Dedifferentiated amniotic fluid mesenchymal stem cell (primary cell): ENCODE results near the gene BRINP1.
"Not testable (repeated sequence)": the region's sequence is repeated elsewhere in the genome, so short reads cannot be mapped to it uniquely, and the experiment has no call there.

ENCODE experiments used
- DNase-seq: peaks from one replicate; pipeline ENCODE4 v3.0.0-alpha.2; 2016; ENCODE audit errors: extremely low spot score

The BRINP1 gene

DNA sequence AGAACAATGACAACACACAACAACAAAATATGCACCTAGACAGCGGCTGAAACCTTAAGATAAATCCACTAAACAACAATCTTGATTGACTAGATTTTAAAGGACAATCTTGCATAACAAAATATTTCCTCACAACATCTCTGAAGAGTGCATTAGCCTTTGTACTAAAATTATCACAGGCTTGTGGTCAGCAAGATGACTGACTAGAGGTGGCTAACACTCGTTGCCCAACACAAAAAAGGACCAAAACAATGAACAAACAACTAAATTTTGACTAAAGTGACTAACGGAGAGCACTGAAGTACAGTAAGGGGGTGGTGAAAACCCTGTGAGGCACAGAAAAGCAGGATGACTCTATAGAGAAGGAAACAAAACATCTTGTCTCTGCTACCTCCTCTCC is 183.9 kb downstream of the BRINP1 start:
- DNase-seq: no peak

DNA sequence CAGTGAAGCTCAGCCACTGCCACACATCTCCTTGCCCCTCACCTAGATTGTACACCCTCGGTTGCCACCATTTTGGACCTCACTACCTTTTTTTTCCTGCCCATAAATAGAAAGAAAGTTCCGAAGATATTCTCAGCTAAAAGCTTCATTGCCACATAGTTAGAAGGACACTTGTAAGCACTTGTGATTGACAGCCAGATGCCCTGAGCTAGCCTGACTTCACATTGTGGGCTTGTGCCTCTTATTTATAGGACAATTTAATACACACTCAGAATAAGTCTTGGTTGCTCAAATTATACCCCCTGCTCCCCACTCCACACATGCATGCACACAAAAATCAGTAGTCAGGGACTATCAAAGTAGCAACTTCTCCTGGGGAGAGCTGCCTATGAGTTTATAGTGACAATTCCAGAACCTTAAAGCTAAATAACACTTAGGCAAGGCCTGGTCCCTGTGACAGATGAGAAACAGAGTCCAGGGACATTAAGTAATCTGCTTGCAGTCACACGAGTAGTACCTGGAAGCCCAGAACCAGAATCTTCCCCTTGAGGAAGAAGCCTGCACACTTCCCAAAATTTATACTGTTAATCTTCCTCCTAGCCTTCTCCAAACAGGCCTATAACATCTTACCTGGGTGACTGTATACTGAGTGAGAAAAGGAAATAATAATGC is 184.8 kb downstream of the BRINP1 start:
- DNase-seq: no peak

DNA sequence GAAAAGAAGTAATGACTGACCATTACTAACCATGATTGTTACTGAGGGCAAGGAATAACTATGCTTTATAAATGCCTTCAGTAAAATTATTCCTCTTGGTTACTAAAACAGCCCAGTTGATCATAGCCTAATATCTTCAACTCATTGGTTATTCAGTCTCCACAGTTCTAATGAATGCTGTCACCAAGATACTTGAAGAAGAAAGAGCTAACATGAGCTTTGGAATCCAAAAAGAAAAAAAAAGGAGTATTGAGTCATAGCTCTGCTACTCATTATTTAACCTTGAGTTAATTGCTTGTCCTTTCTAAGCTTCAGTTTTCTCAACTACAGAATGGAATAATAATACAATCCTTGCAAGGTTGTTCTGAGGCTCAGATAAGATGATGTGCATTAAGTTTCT is 187.7 kb downstream of the BRINP1 start:
- no peak for DNase-seq

DNA sequence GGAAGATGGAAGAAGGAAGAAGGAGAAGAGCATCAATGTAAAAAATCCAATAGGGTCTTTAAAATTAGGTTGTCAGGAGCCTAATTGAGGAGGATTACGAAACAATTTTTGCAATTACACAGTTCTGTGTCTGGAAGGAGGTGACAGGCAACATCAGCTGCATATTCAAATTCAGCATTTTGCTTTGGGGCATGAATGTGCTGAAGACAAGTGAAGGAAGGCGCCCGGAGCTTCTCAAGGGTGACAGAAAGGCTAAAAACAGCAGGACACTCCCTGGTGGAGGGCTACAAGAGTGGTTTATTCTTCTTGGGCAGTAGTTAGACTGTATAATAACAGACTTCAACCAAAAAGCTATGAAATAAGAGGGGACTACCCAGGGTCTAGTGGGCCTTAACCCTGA is 188.3 kb downstream of the BRINP1 start:
- DNase-seq: no peak

DNA sequence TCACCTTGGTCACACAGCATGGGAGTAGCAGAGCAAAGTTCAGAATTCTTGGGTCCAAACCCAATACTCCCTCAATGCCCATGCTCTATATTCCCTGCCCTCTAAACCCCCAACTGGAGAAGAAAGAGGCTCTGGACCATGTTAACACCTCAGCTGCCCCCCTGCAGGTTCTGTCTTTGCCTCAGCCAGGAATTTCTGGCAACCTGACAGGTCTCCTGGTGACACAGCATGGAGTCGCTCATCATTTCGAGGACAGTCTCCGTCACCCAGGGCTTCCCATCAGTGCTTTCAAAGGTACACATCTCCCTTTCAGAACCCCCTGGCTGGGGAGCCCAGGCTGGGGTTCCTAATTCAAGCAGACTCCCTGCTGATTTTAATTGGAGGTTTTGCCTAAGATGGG is 189.5 kb downstream of the BRINP1 start:
- no peak for DNase-seq

DNA sequence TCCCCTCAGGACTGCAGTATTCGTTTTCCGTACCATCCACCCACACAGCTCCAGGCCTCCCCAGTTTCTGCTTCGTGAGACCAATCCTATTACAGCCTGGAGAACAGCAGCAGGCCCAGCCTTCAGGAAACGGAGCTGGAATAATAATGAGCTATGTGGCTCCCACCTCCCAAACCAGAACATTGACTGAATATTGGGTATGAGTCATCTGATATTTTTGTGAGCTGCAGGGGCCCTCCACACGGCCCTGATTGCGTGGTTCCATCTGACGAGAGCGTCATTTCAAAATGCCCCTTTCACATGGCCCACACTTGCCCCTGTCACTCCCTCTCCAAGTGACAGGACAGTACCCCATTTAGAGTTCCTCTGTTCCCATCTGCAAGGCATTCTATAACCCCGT is 192.0 kb downstream of the BRINP1 start:
- DNase-seq: no peak

DNA sequence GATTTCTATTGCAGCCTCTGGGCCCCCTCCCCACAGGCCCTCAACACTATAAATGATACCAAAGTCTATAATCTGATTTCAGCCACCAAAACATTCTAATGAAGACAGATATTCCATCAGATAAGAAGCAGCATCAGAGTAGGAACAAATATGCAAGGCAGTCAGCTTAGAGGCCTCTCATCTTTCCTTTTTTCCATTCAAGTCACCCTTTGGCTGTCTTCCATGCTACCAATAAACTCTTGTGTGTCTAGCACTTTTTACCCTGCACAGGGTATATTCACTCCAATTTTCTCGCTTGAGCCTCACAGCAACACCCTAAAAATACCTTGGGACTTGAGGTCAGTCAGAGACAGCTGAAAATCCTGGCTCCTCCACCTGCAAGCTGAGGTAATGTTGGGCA is 193.7 kb downstream of the BRINP1 start:
- no peak for DNase-seq

DNA sequence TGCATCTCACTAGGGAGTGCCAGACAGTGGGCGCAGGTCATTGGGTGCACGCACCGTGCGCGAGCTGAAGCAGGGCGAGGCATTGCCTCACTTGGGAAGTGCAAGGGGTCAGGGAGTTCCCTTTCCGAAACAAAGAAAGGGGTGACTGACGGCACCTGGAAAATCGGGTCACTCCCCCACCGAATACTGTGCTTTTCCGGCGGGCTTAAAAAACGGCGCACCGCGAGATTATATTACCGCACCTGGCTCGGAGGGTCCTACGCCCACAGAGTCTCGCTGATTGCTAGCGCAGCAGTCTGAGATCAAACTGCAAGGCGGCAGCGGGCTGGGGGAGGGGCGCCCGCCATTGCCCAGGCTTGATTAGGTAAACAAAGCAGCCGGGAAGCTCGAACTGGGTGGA is 200.0 kb downstream of the BRINP1 start:
- not testable (repeated sequence) for DNase-seq

DNA sequence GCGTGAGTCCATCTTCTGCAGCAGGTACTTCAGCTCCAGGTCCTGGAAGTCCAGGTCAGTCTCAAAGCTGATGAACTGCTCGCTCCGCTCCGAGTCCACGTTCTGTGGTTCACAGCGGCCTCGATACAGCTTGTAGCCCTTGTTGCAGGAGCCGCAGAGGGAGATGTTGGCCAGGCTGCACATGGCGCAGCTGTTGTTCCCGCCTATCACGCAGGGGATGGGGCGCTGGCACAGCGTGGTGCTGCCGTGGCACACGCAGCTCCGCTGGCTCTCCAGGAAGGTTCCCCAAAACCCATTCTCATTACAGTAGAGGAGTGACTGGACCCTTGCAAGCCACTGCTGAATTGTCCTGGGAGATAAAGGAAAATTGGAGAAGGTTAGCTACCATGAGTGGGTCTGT is 201.4 kb downstream of the BRINP1 start:
- no peak for DNase-seq

DNA sequence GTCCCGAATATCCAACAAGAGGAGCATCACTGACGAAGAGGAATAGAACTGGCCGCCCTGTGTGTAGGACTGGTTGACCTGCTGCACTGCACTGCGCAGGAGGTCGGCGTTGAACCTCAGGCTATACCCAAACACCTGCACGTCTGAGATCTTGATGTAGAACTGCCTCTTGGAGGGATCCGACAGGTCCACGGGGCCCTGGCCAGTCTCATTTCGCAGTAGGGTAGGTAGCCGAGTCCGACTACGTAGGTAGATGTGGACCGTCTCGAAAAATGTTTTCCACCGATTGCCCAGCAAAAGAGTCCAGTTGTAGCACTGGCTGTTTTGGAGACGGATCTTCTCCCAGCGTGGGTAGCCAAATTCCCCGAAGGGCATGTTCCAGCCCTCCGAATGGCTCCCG is 202.0 kb downstream of the BRINP1 start:
- DNase-seq: no peak

DNA sequence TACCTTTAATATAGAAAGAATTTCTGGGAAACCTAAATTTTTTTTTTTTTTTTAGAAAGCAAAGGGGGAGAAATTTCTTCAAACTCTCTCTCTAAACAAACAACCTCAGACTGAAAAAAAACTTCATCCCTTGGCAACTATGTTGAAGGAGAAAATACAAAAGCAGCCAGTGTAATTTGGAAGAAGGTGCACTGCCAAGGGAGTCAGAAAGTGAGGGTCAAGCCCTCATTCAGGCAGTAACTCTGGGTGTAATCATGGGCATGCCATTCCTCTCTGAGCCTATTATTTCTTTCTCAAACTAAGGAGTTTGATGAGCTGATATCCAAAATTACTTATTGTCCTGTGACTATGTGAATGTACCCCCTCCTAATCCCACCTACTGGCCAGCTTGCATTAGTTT is 203.1 kb downstream of the BRINP1 start:
- DNase-seq: no peak

DNA sequence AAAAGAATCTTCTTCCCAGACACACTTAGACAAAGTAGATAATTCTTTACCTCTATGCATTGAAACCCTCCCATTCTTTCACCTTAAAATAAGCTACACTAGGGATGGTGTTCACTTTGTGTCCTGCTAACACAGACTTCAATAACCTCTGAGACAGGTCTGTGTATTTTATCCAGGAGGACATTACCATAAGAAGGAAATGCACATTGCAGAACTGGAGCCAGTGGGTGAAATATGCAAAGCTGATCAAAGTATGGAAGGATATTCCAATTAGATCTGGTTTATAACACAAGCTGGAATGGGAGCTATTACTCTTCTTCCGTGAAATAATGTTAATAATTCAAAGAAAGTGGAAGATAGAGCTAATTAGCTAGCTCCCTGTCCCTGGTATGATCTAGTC is 204.1 kb downstream of the BRINP1 start:
- no peak for DNase-seq

DNA sequence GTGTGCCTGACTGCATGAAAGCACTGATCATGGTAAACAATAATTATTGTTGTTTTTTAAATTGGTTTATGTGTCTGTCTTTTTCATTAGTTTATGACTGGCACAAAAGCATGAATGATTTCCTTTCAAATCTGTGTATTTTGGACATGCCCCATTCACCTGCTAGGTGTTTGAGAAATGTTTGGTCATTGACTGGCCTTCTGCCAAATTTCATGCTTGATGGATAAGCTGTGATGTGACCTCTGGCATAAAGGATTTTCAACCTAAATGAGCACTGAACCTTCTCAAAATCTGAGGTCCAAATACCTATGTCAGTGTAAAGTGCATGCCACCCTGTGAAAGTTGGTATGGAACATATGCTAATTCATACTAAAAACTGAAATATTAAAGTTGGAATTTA is 204.5 kb downstream of the BRINP1 start:
- DNase-seq: no peak

DNA sequence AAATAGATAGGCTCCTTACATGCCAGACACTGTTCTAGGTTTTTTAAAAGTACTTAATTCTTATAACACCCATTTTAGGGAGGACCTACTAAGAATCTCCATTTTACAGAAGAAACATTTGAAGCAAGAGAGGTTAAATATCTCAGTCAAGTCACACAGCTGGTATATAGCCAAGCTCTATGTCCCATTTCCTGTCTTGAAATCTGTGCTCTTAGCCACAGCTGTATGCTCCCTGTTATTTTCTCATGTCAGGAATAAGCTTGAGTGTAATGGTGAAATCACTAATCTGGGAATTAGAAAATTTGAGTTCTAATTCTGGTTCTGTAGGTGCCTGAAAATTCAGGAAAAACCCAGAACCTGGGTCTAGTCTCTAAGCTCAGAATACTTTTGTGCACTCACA is 208.7 kb downstream of the BRINP1 start:
- DNase-seq: no peak

DNA sequence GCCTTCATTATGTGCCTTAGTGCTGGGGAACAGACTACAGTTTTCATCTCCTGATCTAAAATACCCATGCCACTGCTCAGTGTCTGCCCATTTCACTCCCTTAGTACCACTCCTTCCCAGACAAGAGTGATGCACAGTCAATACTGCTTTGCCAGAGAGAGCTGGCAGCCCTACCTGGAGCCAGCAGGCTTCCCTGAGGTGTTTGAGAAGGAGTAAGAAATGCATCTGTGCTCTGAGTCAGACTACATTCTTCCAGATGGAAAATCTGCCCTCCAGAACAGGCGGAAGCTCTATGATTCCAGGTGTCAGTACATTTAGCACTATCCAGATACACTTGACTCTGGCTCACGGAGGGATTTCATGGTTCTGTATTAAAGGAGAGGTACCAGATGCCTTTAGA is 209.8 kb downstream of the BRINP1 start:
- DNase-seq: no peak

DNA sequence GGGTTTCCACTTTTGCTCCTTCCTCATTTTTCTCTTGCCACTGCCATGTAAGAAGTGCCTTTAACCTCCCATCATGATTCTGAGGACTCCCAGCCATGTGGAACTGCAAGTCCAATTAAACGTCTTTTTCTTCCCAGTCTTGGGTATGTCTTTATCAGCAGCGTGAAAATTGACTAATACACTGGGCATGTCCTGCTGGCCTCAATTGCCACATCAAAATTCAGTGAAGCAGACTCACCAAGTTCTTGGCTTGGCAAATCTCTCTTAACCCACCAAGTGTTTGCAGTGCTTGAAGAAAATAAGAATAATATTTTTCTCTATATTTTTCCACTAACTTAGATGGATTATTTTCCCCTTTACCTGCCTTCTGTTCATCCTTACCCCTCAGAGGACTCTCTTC is 212.0 kb downstream of the BRINP1 start:
- DNase-seq: no peak

DNA sequence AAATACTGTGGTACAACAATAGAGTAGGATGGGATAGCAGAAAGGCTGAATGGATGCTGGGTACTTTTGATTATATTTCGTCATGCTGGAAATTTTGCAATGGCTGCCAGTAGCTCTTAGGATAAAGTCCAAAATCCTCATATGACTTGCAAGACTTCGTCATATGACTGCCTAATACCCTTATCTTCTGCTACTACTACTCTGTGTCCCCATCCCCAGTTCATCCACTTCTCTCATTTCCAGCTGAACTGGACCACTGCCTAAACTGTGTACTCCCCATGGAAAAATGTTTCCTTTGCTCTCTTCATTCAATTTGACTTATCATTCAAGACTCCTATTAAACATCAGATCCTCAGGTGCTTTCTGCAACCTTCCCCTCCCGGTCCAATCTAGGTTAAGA is 212.9 kb downstream of the BRINP1 start:
- DNase-seq: no peak

DNA sequence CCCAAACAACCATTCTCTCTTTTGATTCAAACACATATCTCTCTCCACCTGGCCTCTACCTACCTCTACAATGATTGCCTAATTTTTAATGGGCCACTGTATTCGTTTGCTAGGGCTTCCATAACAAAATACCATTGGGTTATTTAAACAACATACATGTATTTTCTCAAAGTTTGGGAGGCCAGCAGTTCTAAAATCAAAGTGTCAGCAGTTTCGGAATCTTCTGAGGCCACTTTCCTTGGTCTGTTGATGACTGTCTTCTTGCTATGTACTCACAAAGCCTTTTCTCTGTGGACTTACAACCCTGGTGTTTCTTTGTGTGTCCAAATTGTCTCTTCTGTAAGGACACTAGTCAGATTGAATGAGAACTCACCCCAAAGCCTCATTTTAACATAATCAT is 214.7 kb downstream of the BRINP1 start:
- no peak for DNase-seq

DNA sequence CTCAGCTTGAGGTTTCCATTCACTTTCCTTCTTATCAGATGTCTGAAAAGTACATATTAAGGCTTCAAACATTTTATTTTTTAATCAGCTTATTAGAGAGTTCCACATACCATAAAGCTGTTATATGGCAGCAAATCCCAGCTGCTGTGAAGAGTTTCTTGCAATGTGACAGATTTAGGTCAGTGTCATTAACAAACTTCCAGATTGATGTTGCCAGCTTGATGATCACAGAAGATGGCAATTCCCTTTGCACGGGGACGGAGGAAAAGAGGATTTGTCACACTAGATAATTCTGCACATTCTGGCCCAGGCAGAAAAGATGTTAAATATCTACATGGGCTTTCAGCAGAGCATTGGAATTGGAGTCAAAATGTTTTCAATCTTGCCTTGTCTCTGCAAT is 215.8 kb downstream of the BRINP1 start:
- no peak for DNase-seq

DNA sequence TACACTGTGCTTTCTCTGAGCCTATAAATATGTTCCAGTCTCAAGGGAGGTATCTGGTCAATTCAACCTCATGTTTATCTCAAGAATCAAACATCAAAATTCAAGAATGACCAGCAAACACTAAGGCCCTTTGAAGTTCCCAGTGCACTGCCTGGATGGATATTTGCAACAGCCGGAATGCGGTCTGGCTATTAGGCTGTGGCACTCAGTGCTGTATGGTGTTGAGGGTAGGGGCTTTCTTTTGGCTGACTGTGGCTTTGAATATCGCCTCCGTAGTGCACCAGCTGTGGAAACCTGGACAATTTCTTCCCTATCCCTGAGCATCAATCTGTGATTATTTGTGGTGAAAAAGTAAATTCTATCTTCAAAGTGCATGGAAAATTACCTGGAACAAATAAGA is 220.4 kb downstream of the BRINP1 start:
- DNase-seq: no peak

DNA sequence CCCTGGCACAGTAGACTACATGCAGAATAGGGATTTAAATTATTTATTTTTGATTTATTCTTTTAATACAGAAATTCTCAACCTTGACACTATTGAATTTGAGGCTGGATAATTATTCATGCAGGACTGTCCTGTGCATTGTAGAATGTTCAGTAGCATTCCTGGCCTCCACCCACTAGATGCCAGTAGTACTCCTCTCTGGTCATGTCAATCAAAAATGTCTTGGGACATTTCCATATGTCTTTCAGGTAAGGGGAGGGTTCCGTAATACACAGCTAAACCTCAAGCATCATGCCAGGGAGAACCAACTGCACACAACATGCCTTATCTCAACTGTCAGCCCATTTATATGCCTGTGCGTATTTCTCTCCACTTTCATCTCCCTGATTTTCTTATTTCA is 231.8 kb downstream of the BRINP1 start:
- no peak for DNase-seq

DNA sequence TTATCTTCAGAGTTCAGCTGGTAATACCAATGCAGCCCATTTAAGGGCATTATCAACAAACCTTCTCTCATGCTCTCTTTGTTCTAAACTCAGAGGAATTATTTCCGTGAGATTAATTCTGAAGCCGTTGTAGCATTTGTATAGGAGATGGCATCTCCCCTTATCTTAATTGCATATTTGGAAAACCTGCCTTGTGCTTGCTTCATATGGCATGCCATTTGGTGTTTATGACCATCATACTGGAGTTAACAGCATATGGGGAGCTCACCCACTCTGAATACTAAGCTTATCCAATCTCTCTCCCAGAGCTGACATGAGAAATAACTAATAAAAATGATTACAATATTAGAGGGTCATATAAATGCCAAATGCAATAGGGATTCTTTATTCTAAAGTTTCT is 243.2 kb downstream of the BRINP1 start:
- no peak for DNase-seq

DNA sequence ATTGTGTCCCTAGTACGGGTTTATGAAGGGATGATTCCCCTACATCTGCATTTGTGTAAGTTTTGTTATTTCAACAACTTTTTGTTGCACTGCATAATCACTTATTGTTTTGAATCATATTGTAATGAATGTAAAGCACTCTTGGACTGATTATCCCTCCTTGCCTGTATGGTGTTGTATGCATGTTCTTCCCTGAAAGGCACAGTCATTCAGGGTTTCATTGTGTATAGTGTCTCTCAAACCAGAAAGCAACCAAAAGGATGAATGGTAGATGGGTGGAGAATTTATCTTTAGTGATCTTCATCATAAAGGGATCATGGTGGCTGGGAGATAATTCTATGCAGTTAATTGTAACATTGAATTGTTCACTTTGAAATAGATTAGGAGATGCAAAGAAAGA is 247.3 kb downstream of the BRINP1 start:
- DNase-seq: no peak

DNA sequence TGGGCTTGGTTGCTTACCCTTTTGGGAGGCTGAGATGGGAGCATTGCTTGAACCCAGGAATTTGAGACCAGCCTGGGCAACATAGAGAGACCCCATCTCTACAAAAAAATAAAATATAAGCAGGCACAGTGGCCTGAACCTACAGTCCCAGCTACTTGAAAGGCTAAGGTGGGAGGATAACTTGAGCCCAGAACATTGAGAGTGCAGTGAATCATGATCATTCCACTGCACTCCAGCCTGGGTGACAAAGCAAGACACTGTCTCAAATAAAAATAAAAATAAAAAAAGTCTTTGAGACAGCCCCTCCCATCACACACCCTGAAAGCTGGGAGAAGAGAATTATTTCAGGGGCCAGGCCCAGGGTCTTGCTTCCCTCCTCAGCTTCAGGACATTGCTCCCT is 251.8 kb downstream of the BRINP1 start:
- DNase-seq: no peak
